ENCODE data around the gene DUSP9.

DUSP9 gene

DNA sequence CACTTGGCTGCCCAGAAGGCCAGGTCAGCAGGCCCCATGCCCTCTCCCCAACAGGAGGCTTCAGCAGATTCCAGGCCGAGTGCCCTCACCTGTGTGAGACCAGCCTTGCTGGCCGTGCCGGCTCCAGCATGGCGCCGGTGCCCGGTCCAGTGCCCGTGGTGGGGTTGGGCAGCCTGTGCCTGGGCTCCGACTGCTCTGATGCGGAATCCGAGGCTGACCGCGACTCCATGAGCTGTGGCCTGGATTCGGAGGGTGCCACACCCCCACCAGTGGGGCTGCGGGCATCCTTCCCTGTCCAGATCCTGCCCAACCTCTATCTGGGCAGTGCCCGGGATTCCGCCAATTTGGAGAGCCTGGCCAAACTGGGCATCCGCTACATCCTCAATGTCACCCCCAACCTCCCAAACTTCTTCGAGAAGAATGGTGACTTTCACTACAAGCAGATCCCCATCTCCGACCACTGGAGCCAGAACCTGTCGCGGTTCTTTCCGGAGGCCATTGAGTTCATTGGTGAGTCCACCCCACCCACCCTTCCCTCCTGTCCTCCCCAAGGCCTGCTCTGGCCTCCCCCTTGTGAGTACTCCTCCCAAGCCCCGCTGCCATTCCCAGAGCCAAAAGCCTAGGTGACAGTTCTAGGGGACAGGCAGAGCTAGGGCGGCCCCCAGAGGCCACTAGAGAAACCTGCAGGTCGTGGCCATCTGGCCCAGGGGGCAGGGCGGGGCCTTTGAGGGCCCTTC lies 2.3 kb downstream of the DUSP9 start:
- peak; percentile 51 for DNase-seq

DNA sequence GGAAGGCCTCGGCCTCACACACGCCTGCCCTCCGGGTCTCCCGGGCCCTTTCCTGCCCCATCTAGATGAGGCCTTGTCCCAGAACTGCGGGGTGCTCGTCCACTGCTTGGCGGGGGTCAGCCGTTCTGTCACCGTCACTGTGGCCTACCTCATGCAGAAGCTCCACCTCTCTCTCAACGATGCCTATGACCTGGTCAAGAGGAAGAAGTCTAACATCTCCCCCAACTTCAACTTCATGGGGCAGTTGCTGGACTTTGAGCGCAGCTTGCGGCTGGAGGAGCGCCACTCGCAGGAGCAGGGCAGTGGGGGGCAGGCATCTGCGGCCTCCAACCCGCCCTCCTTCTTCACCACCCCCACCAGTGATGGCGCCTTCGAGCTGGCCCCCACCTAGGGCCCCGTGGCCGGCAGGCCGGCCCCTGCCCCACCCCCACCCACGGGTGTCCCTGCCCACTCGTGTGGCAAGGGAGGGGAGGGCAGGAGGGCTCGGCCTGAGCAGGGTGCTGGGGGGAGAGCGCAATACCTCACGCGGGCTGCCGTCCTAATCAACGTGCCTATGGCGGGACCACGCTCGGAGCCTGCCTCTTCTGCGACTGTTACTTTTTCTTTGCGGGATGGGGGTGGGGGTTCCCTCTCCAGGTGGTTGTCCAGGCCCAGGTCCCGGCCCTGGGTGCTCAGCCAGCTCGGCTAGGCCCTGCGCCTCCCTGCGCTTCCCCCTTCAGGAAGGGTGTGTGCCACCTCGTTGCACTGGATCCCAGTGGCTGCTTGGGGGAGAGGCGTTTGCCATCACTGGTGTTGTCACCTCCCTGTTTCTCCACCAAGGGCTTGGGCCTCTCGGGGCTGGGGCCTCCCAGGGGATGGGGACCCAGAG lies 3.1 kb downstream of the DUSP9 start:
- no peak for DNase-seq

- DNase-seq = no peak
Measured at GRCh38 chrX:153650959-153651358, 4.0 kb downstream of the DUSP9 start.

GRCh38 chrX:153651540-153652079 lies 4.6 kb downstream of the DUSP9 start:
- DNase-seq = peak; percentile 22

- no peak for DNase-seq
Measured at GRCh38 chrX:153653556-153653955, 6.6 kb downstream of the DUSP9 start.

DNA sequence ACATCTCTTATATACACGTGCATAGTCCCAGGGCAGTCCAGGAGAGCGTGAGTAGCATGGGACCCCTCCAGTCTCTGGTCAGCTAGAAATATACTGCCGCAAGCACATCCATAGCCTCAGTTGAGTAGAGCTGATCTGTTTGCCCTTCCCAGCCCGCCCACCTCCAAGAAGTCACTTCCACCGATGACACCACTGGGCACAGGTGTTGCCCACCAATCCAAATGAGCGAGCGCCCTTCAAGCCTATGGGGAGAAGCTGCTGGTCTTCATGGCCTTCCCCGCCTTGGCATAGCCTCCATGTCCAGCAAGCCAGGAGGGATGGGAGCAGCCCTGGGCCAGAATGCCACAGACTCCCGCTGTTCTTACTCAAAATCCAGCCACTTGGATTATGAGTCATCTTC lies 10.2 kb downstream of the DUSP9 start:
- no peak for DNase-seq

DNA sequence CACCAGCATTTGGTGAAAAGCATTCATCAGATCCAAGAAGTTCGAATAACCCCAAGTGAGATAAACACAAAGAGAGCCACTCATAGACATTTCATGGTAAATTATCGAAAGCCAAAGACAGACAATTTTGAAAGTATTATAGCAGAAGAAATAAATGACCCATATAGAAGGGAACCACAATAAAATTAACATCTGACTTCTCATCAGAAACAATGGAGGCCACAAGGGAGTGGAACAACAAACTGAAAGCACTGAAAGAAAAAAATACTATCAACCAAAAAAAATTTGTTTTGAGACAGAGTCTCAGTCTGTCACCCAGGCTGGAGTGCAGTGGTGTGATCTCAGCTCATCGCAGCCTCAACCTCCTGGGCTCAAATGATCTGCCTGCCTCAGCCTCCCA lies 12.3 kb downstream of the DUSP9 start:
- no peak for DNase-seq

- peak; percentile 41 for DNase-seq
Measured at GRCh38 chrX:153662266-153662665, 15.3 kb downstream of the DUSP9 start.

DNA sequence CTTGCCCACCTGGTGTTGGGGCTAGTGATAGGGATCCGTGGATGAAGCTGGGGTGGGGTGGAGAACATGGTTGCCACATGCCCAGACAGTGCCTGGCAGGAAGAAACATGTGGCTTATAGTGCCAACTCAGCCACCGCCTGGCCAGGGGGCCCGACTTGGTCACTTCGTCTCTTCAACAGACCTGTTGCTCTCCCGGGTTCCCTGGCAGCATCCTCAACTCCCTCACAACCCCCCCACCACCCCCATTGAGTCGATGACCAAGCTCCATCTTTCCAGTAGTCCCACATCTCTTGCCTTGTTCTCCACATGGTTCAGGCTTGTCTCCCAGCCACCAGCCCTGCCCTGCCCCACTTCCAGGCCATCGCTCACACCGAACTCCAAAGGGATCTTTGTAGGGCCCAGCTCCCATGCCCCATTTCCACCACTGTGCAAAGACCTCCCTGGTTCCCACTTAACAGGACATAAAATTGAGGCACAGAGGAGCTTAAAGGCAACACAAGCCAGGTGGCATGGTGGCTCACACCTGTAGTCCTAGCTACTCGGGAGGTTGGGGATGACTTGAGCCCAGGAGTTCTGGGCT lies 18.8 kb downstream of the DUSP9 start:
- no peak for DNase-seq

DNA sequence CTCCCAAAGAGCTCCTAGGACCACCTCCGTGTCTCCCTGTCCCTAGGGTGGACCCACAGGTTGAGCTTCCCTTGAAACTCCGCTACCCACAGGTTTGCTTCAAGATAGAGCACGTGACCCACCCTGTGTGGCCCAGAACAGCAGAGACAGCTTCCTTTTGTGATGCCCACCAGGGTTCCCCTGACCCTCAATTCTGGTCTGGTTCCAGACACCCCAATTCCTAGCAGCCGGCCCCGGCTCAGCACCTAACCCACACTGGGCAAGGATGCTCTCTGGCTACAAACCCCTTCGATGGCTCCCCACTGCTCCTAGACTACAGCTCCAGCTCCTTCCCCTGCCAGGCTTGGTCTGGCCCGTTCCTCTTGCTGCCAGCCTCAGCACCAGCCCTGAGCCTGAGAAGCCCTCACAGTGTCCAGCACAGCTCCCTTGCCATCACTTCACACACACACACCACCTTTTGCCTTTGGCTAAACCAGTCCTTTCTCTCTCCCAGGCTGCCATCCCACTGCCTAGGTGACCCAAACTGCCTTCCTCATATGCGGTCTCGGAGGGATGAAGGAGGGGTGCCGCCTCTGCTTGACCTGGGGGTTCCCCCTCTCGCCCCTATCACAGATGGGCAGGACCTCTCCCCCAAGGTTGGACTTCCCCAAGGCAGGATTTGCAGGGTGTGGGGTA lies 20.4 kb downstream of the DUSP9 start:
- no peak for DNase-seq

GRCh38 chrX:153667956-153668396 lies 21.0 kb downstream of the DUSP9 start:
- peak; percentile 79 for DNase-seq

DNA sequence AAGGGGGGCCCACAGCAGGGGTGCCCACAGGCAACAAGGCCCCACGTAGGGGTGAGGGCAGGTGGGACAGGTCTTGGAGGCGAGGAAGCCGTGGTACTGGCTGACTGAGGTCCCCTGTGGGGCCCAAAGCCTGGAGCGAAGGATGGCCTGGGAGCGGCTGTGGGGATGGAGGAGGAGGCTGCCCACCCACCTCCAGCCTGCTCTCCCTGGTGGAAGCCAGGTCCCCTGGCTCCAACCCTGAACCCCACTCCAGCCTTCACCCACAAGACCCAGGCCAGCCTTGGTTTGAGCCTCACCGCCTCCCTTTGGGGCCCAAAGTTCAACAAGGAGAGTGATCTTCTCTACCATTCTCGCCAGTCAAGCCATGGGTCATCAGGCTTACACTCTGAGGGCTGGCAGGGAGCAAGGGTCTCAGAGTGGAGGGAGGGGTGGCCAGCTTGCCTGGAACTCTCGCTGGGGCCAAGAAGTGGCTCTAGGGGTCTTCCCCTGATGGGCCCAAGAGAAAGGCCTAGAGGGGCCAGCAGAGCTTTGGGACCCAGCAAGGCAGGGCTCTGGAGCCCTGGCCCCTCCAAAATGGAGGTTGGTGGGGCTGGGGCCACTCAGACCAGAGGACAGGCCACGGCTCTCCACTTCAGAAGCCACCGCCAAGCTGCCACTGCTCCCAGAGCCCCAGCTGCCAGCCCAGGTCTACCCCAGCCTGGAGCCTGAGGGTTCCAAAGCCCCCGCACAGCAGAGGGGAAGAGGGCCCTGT lies 21.6 kb downstream of the DUSP9 start:
- DNase-seq = no peak

DNA sequence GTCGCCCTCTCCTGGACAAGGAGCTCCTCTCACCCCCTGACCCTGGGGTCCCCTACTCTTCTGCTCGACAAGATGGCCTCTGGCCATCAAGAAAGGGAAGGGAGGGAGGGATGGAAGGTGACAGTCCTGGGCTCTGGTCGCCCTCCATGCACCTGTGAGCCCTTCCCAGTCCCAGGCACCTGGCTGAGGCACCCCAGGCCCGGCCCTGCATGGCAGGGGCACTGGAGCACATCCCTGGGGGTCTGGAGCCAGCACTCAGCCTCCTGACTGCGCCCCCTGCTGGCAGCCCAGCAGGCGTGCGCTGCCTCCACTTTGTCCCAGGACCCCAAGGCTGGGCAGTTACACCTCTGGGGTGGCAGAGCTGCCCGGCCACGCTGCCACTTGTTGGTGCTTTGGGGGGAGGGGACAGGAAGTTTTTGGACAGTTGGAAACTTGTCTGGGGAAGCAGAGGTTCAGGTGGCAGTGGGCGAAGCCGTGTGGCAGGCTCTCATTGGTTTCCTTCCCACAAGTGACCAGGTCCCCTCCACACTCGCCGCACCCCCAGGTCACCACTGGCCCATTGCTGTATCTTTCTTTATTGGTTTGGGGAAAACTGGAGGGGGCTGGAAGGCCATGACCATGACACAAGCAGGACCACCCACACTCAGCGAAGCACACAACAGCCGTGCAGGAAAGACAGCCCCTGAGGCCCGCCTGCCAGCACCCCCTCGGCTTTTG lies 22.3 kb downstream of the DUSP9 start:
- peak; percentile 41 for DNase-seq

DNA sequence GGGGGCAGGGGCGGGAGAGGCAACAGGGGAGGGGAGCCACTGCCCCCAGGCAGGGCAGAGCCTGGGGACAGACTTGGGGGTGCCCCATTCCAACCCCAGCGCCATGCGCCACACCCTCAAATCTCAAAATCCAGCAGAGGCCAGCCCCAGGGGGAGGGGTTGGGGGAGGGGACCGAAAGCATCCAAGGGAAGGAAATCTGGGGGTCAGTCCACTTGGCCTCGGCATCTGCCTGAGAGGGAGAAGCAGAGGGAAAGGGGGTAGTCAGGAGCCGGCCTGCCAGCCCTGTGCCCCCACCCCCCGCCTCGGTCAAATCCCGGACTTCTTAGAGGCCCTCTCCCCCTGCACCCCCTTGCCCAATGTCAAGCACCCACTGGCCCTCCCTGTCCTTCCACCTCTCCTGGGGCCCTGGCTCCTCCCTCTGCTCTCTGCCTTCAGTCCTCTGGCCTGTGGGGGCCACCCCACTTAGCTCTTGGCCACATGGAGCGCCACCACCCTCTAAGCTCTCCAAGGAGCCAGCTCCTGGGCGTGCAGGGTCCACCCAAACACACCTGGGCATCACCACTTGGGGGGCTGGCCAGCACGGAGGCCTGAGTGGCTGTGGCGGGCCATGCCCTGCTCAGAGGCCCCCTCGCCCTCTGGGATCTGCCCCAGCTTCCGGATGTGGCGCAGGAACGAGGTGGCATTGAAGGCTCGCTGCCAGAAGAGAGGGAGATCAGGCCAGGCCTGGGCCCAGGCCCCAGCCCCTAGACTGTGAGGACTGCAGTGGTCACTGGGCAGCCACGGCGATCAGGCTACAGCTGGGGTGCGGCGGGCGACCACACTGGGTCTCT lies 23.1 kb downstream of the DUSP9 start:
- no peak for DNase-seq

DNA sequence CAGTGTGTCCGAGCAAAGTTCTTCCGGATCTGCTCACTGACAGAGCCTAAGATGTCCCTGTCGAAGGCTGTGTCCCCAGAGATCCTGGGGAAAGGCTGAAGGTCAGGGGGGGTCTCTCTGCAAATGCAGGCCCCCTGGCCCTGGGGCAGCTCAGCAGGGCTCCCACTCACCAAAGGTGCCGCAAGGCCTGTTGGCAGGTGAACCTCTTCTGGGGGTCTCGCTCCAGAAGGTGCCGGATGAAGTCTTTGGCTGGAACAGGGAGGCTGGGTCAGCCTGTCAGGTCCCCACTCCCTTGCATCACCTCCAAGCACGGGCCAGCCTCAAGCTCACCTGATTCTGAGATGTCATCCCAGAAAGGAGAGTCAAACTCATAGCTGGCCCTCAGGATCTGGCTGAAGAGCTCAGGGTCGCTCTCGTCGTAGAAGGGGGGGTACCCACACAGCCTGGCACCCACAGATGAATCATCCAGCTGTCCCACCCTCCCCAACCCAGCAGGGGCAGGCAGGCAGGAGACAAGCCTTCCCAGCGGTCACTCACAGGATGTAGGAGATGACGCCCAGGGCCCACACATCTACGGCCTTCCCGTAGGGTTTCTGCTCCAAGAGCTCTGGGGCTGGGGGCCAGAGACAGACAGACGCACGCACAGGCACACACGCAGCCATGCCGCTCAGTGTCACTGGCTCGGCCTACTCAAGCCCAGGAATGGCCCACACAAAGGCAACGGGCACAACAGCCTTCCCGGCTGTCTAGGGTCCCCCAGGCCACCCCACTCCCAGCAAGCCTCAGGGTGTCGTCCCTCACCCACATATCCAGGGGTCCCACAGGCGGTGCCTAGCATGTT lies 24.0 kb downstream of the DUSP9 start:
- no peak for DNase-seq

- no peak for DNase-seq
Measured at GRCh38 chrX:153671589-153672530, 24.9 kb downstream of the DUSP9 start.

DNA sequence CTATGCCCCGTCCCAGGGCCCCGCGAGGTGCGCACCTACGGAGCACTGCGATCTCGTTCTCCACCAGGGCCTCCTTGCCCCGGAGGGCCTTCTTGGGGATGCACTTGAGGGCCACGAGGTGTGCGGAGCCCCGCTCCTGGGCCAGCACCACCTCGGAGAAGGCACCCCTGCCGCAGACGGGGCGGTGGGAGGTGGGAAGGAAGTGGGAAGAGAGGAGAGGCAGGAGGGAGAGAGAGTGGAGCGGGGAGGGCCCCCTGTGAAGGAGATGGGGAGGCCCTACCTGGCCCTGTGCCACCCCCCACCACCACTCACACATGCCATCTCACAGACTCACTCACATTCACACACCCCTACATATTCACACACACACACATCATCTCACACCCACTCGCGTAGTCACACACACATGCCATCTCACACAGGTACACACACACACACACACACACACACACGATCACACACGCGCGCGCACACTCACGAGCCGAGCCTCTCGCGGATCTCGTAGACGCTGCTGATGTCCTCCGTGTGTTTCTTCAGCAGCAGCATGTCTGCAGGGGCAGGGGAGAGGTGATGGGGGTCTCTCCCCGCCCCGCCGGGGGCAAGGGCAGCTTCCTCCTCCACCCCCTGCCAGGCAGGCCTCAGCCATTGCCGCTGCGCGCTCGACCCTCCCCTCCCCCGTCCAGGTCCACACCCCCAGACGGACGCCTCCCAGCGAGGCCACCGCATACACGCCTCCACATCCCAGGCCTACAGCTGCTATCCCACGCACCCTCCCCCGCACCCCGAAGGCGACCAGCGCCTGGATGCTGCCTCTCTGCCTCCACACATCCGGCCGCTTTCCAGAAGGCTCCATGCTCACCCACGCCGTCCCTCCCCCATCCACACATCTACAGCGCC lies 25.8 kb downstream of the DUSP9 start:
- DNase-seq = no peak

Data from activated CD4-positive, alpha-beta T cell treated with anti-CD3 and anti-CD28 coated beads, Interleukin-10, Interleukin-2, amounts not matched to agents 100 ng/mL and 50 ng/mL, durations not matched to agents 16 hours and 8 hours (primary cell).